Fibroblast of skin of left quadriceps (primary cell): Measurements from ENCODE around the gene RAPGEFL1.
"Not testable (repeated sequence)": the region's sequence is repeated elsewhere in the genome, so short reads cannot be mapped to it uniquely, and the experiment has no call there.

Experiments
- DNase-seq, 2 experiments: peaks; one replicate each; pipeline ENCODE4 v3.0.0-alpha.2; 2013; ENCODE audit warnings: low read depth in 2 of 2

The RAPGEFL1 gene

DNA sequence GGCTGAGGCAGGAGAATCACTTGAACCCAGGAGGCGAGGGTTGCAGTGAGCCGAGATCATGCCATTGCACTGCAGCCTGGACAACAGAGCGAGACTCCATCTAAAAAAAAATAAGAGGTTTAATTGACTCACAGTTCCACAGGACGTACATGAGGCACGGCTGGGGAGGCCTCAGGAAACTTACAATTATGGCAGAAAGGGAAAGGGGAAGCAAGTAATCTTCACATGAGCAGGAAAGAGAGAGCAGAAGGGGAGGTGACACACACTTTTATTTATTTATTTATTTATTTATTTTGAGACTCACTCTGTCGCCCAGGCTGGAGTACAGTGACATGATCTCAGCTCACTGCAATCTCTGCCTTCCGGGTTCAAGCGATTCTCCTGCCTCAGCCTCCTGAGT is 28.9 kb downstream of the RAPGEFL1 start:
- DNase-seq: not testable (repeated sequence)

DNA sequence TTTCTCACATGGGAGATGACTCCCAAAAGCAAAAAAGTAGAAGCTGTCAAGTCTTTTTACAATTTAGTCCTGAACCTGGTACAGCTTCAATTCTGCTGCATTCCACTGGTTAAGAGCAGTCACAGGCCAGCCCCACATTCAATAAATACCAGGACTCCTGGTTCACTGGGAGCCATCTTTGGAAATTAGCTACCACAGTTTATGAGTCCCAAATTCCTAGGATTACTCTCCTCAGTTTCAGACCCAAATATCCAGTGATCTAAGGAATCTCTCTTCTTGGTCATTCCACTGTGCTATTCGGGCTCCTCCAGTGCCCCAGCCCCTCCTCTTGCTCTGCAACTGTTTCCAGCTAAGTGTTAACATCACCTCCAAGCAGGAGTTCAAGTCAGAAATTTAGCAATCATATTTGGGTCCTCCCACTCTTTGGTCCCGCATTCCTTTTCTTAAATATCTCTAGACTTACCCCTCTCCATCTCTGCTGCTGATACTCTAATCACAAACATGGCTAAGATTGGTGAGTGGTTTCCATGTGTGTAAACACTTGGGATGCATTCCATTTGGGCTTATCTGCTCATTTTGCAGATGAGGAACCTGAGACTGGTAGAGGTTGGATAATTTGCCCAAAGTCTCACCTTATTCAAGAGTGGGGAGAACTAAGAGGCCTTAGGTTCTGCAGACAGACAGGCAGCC is 32.3 kb downstream of the RAPGEFL1 start:
- peak; percentile 61 to 68 for DNase-seq

DNA sequence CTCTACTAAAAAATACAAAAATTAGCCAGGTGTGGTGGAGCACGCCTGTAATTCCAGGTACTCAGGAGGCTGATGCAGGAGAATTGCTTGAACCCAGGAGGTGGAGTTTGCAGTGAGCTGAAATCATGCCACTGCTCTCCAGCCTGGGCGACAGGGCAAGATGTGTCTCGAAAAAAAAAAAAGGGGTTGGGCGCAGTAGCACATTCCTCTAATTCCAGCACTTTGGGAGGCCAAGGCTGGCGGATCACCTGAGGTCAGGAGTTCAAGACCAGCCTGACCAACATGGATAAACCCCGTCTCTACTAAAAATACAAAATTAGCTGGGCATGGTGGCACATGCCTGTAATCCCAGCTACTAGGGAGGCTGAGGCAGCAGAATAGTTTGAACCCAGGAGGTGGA is 36.6 kb downstream of the RAPGEFL1 start:
- not testable (repeated sequence) for DNase-seq

DNA sequence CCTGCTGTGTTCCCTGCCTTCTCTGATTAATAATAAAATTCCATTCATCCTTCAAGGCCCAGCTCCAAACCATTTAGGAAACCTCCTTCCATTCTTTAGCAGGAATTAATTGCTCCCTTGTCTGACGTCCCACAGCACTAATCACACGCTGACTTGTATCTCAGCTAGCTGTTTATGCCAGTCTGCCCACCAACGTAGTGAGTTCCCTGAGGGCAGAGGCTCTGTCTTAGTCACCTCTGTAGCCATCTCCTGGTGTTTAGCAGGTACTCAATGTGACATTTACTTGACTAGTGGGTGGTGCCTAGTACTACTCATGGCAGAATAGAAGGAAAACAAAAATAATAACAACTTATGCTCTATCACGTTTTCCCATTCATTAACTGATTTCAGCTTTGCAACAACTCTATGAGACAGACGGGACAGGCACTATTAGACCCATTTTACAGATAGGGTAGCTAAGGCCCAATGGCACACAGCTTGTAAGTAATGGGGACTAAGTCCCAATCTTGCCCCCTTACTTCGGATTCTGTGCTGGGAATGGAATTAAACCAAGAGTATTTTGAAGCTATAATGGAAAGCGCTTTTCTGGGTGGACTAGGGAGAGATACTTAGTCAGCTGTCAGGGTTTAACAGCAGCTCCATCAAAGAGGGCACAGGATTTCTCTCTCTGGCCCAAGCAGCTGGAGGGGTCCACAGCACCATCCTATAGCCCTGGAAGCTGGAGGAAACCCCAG is 40.9 kb downstream of the RAPGEFL1 start:
- DNase-seq: no peak

DNA sequence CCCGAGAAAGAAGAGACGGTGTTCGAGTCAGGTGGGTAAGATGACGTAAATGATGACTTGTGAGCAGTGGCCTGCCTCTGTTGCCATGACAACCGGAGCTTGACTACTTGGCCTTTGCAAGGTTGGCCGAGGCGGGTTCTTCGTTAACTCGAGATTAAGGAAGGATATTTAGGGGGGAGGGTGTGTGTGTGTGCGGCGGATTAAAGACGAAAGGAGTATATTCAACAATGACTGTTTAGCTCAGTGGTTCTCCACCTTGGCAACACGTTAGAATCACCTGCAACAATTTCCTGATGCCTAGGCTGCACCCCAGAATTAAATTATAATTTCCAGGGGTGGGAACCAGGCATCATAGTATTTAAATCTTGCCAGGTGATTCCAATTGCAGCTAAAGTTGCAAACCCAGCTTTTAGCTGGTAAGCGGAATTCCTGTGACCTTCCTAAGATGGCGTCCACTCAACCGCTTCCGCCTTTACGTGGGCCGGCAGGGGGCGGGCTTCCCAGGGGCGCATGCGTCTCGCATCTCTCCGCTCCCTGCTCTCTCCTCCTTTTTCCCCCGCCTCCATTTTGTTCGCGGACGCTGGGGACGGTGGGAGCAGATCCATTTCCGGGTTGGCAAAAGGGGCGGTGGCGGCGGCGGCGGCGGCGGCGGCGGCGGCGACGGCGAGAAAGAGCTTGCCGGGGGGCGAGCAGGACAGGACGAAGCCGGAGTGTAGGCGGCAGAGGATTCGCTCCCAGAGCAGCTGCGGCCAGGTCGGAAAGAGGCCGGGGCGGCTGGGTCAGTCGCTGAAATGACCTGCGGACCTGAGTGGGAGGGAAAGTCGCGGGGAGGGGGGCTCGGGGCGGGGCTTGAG is 41.7 kb downstream of the RAPGEFL1 start, which contains the start of gene WIPF2:
Gene WIPF2 (plus strand): TSS at position 565 of the 854 bp plus-strand sequence. CDS start 37,156 bp downstream, outside the sequence.
- peak; percentile 94 for DNase-seq

DNA sequence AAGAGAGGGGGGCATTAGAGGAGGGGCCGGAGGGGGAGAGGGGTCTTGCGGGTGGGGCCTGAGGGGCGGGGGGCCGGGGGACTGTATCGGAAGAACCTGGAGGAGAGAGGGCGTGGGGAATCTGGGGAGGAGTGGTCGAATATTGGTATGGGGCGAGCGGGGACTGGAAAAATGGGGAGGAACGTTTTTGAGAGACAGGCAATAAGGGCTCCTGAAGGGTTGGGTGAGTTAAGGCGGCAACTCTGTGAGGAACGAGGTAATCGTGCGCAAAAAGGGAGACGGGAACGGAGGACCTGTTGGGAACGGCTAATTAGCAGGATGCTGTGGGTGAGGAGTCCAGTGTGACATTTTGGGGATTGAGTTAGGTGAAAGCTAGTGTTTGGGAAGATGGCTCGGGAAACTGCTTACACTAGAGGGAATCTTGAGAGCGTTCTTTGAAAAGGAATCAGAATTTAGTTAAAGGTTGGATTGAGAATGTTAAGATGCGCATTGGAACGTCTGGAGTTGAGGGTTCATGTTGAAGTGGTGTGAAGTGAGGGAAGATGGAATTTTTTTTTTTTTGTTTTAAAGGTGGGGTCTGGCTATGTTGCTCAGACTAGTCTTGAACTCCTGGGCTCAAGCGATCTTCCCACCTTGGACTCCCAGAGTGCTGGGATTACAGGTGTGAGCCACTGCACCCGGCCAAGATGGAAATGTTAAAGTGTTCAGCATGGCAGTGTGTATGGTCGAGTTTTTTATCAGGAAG is 42.5 kb downstream of the RAPGEFL1 start:
- no peak for DNase-seq

DNA sequence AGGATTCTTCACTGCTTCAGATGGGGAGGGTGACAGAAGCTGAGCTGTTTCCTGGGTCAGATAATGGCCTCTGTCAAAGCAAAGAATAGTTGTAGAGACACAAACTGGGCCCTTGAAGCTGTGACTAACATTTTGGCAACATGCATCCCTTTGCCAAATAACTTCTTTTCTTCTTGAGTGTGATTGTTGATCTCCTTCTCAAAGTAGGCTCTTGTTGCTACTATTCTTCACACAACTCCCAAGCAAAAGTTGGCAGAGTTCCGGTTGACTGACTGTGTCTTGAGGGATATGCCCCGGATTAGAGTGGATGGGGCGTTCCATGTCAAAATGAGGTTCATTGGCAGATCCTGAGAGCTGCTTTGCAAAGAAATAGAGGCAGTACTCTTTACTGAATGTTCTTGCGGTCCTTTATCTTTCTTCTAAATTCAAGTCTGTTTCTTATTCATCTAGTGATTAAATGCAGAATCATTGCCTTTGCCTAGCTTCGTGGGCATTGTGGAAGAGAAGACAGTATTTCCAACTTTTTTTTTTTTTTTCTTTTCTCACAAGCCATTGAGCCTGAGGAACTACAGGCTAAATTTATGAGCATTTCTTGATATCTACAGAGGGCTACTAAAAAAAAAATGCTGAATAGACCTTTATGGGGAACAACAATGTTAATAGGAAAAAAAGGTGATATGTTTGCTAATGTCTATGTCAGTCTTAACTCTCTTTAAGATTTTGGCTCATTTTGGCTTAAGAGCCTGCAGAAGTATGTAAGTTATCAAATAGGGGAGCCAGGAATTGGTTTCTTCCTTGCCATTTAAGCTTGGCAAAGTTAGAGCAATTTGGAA is 47.7 kb downstream of the RAPGEFL1 start:
- no peak for DNase-seq

DNA sequence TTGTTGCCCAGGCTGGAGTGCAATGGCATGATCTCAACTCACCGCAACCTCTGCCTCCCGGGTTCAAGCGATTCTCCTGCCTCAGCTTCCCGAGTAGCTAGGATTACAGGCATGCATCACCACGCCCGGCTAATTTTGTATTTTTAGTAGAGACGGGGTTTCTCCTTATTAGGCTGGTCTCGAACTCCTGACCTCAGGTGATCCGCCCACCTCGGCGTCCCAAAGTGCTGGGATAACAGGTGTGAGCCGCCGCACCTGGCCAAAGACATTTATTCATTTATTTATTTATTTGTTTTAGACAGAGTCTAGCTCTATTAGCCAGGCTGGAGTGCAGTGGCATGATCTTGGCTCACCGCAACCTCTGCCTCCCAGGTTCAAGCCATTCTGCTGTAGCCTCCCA is 51.9 kb downstream of the RAPGEFL1 start:
- DNase-seq: not testable (repeated sequence)

DNA sequence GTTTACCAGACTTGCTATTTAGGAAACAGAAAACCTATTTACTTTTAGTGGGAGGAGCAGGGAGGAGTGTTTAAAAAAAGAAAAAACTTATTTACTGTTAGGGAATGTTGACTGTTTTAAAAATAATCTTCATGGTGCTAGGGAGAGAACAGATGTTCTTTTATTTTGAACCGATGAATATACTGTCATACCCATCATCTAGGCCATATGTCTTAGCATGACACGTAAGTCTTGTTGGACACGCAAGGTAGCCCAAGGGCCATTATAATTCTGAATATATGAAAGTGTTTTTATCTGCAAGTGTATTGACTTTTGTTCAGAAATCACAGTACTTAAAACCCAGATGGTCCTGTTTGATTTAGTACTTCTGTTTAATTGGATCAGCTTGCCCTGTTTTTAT is 53.4 kb downstream of the RAPGEFL1 start:
- no peak for DNase-seq

DNA sequence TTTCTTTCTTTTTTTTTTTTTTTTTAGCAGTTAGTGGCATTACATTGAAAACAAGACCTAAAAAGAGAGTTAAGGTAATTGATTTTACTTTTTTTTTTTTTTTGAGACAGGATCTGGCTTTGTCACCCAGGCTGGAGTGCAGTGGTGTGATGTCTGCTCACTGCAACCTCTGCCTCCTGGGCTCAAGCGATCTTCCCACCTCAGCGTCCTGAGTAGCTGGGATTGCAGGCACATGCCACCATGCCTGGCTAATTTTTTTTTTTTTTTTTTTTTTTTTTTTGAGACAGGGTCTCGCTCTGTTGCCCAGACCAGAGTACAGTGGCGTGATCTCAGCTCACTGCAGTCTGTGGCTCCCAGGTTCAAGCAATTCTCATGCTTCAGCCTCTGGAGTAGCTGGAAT is 54.7 kb downstream of the RAPGEFL1 start:
- not testable (repeated sequence) for DNase-seq

DNA sequence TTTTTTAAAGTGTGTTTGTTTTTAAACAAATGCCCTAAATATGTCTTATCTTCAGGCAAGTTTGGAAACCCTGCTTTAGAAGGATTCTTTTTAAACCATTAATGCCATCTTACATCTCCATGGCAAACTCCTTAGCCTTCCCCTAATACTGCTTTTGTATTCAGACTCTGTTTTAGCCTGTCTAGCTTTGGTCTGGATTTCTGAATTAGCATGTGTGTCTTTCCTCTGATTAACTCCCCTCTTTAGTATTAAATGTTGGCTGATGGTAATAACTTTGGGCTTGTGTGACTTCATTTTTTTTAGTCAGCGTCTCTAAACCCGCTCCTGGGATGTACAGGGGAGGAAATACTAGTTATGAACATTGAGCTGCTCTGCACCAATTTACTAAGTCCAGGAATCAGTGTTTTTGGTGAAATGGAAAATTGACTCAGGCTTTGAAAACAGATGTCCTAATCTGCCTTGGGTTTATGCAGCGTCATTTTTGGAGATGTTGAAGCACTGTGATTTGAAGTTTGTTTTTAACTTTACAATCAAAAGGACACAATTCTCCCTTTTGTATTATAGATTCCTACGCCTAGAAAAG is 64.1 kb downstream of the RAPGEFL1 start:
- DNase-seq: no peak

DNA sequence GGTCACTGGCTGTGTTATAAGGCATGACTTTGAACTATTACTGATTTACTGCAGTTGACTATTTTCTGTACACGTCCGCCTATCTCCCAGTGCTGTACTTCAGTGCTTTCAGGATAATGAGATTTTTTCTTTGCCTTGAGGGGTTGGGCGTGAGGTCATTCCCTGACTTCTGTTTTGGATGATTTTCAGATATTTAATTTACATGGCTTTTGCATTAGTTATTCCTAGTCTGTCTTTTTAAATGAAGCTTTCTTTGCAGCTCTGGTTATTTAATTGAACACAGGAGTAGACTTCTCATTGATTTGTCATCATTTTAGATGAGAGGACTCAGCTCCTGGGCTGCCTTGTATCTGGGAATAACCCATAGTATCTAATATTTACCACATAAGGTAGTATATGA is 65.5 kb downstream of the RAPGEFL1 start:
- DNase-seq: peak in 1 of 2 experiments; percentile 35

DNA sequence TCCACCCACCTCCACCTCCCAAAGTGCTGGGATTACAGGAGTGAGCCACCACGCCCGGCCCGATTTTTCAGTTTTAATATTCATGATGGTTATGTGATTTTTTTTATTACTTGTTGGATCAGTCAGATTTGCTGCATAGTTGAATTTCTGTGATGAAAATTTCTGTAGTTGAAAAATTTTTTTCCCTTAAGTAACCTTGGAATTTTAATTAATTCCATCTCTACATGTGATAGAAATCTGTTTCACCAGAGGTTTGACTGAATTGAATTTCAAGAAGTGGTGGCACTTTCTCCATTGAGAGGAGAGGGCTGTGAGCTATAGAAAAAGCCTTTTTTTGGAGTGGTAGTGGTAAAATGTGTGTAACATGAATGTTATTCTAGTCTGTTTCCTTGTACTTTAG is 66.5 kb downstream of the RAPGEFL1 start:
- peak in 1 of 2 experiments; percentile 39 for DNase-seq

DNA sequence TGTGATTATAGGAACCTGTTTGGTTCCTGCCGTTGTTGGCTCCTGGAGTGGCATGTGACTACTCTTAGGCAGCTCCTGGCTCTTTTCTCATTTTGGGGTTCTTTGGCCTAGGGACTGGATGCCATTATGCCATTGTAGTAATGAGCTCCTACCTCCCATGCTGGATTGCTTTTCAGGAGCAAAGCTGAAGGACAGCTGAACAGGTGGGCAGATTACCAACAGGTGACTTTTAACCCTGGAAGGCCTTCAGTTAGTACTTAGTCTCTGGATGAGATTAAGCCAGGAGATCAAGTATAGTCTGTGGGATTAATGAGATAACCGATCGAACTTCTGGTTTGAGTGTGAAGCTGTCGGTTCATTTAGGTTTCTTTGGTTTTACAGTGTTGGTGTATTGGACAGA is 67.0 kb downstream of the RAPGEFL1 start:
- DNase-seq: no peak
